ENCODE measurements around the gene CDSN.

The CDSN gene

DNA sequence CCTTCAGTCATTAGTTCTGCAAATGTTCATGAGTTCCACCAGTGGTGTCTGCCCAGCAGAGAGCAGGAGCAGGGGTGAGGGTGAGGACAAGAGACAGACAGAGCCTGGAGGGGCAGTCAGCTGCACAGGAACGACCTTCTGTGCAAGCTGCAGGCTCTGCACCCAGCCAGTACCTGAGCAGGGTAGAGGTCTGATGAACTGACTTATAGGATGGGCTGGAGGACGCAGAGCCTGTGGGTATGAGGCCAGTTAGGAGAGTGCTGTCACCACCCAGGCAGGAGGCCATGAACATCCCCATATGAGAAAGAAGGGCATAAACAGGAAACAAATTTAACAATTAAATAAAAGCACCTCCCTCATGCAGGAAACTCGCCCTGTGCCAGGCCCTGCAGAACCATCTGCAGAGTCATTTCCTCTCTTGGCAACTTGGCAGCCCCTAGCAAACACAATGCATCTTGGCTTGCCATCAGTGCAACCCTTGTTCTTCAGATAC lies 25.8 kb downstream of the CDSN start:
- no peak for TF ChIP-seq ZNF70 (CRISPR knock-in tag; IDR thresholded peaks at IDR 0.05)
- TF ChIP-seq, protein P1, sequence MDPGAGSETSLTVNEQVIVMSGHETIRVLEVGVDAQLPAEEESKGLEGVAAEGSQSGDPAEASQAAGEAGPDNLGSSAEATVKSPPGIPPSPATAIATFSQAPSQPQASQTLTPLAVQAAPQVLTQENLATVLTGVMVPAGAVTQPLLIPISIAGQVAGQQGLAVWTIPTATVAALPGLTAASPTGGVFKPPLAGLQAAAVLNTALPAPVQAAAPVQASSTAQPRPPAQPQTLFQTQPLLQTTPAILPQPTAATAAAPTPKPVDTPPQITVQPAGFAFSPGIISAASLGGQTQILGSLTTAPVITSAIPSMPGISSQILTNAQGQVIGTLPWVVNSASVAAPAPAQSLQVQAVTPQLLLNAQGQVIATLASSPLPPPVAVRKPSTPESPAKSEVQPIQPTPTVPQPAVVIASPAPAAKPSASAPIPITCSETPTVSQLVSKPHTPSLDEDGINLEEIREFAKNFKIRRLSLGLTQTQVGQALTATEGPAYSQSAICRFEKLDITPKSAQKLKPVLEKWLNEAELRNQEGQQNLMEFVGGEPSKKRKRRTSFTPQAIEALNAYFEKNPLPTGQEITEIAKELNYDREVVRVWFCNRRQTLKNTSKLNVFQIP (CRISPR knock-in tag; IDR thresholded peaks at IDR 0.05; ENCODE audit: borderline replicate concordance, low read depth): no peak
- TF ChIP-seq TOX (CRISPR knock-in tag; IDR thresholded peaks at IDR 0.05; ENCODE audit: borderline replicate concordance): no peak
- no peak for TF ChIP-seq ZNF8 (CRISPR knock-in tag; IDR thresholded peaks at IDR 0.05)
- no peak for TF ChIP-seq ISL1 (CRISPR knock-in tag; IDR thresholded peaks at IDR 0.05)
- TF ChIP-seq CSRNP3 (CRISPR knock-in tag; IDR thresholded peaks at IDR 0.05): no peak

GRCh38 chr6:31092769-31093505 lies 27.3 kb downstream of the CDSN start:
- no peak for ATAC-seq
- TF ChIP-seq ISL1 (CRISPR knock-in tag; IDR thresholded peaks at IDR 0.05) (no peak), SNAI2 (CRISPR knock-in tag; IDR thresholded peaks at IDR 0.05) (no peak), CSDC2 (CRISPR knock-in tag; IDR thresholded peaks at IDR 0.05) (no peak), OSR1 (CRISPR knock-in tag; IDR thresholded peaks at IDR 0.05) (no peak), PATZ1 (CRISPR knock-in tag; IDR thresholded peaks at IDR 0.05; ENCODE audit: borderline replicate concordance) (no peak), BACH2 (CRISPR knock-in tag; IDR thresholded peaks at IDR 0.05; ENCODE audit: borderline replicate concordance) (no peak), TCF4 (CRISPR knock-in tag; IDR thresholded peaks at IDR 0.05; ENCODE audit: borderline replicate concordance) (no peak), ZFP30 (CRISPR knock-in tag; IDR thresholded peaks at IDR 0.05) (no peak), ZC3H10 (CRISPR knock-in tag; IDR thresholded peaks at IDR 0.05) (no peak), ZNF565 (CRISPR knock-in tag; conservative IDR thresholded peaks at IDR 0.05; ENCODE audit: low read depth) (no peak), RARB (CRISPR knock-in tag; IDR thresholded peaks at IDR 0.05) (no peak), ZNF70 (CRISPR knock-in tag; IDR thresholded peaks at IDR 0.05) (no peak), PPARA (CRISPR knock-in tag; IDR thresholded peaks at IDR 0.05; ENCODE audit: borderline replicate concordance) (no peak), TOX (CRISPR knock-in tag; IDR thresholded peaks at IDR 0.05; ENCODE audit: borderline replicate concordance) (no peak)
- TF ChIP-seq, protein P1 (CRISPR knock-in tag; IDR thresholded peaks at IDR 0.05; ENCODE audit: borderline replicate concordance, low read depth): no peak
- TF ChIP-seq, protein P2, sequence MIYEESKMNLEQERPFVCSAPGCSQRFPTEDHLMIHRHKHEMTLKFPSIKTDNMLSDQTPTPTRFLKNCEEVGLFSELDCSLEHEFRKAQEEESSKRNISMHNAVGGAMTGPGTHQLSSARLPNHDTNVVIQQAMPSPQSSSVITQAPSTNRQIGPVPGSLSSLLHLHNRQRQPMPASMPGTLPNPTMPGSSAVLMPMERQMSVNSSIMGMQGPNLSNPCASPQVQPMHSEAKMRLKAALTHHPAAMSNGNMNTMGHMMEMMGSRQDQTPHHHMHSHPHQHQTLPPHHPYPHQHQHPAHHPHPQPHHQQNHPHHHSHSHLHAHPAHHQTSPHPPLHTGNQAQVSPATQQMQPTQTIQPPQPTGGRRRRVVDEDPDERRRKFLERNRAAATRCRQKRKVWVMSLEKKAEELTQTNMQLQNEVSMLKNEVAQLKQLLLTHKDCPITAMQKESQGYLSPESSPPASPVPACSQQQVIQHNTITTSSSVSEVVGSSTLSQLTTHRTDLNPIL (CRISPR knock-in tag; IDR thresholded peaks at IDR 0.05; ENCODE audit: low read depth): no peak
- TF ChIP-seq, protein P3, sequence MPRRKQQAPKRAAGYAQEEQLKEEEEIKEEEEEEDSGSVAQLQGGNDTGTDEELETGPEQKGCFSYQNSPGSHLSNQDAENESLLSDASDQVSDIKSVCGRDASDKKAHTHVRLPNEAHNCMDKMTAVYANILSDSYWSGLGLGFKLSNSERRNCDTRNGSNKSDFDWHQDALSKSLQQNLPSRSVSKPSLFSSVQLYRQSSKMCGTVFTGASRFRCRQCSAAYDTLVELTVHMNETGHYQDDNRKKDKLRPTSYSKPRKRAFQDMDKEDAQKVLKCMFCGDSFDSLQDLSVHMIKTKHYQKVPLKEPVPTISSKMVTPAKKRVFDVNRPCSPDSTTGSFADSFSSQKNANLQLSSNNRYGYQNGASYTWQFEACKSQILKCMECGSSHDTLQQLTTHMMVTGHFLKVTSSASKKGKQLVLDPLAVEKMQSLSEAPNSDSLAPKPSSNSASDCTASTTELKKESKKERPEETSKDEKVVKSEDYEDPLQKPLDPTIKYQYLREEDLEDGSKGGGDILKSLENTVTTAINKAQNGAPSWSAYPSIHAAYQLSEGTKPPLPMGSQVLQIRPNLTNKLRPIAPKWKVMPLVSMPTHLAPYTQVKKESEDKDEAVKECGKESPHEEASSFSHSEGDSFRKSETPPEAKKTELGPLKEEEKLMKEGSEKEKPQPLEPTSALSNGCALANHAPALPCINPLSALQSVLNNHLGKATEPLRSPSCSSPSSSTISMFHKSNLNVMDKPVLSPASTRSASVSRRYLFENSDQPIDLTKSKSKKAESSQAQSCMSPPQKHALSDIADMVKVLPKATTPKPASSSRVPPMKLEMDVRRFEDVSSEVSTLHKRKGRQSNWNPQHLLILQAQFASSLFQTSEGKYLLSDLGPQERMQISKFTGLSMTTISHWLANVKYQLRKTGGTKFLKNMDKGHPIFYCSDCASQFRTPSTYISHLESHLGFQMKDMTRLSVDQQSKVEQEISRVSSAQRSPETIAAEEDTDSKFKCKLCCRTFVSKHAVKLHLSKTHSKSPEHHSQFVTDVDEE (CRISPR knock-in tag; IDR thresholded peaks at IDR 0.05): no peak

More for the DNA sequence above, 25.8 kb downstream of the CDSN start:
- peak; percentile 79 for ATAC-seq
